WI38 (cell line): Measurements from ENCODE around the gene TMEM132D.

Source experiments
- H3K4me3 ChIP-seq: 2 replicates; pipeline ENCODE4 v1.5.1; 2011; ENCODE audit warnings: low read depth, mild to moderate bottlenecking, control low read depth, low read length
- TF ChIP-seq, protein P1 (sequence below): IDR thresholded peaks from 2 replicates; pipeline ENCODE4 v1.5.1; 2012; ENCODE audit warnings: low read depth, mild to moderate bottlenecking, control low read depth, low read length

The TMEM132D gene

DNA sequence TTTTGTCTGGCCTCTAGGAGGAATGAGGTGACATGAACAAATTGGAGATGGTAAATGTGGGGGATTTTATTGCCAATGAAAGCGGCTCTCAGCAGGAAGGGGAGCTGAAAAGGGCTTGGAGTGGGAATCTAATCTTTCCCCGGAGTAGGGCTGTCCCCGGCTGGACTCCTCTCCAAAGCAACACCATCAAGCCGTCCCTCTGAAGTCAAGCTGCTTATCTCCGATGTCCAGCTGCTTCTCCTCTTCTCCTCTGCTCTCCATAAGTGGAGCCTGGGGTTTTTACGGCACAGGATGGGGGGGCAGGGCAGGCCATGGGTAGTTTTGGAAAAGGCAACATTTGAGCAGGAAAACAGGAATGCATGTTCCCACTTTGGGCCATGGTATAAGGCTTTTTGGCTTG, 113.5 kb downstream of the TMEM132D start:
- TF ChIP-seq, protein P1, sequence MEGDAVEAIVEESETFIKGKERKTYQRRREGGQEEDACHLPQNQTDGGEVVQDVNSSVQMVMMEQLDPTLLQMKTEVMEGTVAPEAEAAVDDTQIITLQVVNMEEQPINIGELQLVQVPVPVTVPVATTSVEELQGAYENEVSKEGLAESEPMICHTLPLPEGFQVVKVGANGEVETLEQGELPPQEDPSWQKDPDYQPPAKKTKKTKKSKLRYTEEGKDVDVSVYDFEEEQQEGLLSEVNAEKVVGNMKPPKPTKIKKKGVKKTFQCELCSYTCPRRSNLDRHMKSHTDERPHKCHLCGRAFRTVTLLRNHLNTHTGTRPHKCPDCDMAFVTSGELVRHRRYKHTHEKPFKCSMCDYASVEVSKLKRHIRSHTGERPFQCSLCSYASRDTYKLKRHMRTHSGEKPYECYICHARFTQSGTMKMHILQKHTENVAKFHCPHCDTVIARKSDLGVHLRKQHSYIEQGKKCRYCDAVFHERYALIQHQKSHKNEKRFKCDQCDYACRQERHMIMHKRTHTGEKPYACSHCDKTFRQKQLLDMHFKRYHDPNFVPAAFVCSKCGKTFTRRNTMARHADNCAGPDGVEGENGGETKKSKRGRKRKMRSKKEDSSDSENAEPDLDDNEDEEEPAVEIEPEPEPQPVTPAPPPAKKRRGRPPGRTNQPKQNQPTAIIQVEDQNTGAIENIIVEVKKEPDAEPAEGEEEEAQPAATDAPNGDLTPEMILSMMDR, result no peak
- H3K4me3 ChIP-seq, result no peak overlapping the region

DNA sequence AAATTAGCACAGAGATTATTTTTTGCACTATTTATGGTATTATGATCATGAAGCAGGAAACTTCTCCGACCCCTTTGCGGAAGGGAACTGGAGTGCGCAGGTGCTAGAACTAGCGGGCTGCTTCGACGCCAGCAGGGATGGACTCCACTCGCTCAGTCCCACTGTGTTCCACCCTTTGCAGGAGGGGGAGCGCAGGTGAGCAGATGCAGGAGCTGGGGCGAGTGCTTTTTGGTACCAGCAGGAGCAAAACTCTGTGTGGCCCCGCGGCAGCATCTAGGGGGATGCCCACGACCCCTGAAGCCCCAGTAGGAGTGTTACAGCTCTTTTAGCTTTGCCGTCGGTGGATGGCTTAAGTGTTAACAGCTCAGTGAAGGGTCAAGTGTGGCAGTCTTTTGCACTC, 113.9 kb downstream of the TMEM132D start:
- TF ChIP-seq, protein P1, result no peak
- H3K4me3 ChIP-seq, result no peak overlapping the region

- H3K4me3 ChIP-seq, result no peak overlapping the region
- TF ChIP-seq, protein P1, result no peak
Observed at GRCh38 chr12:129788506-129789084, 115.2 kb downstream of the TMEM132D start.

DNA sequence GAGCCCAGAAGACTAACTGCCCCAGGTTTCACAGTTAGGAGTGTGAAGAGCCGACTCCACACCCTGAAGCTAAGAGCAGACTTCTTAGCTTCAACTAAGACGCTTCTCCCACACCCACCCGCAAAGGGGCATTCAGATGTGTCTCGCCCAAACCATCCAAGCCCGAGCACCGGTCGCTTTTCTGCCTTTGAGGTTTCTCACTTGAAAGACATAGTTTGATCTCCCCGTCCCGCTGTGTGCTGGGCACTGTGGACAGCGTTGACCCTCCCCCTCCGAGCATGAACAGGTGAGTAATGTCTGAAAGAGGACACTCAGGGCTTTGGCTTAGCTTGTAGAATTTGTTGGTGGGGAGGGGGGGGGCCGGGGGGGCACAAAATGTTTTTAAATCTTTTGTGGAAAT, 123.8 kb downstream of the TMEM132D start:
- H3K4me3 ChIP-seq, result no peak overlapping the region
- TF ChIP-seq, protein P1, result no peak

GRCh38 chr12:129779033-129779432, 124.8 kb downstream of the TMEM132D start:
- no peak overlapping the region for H3K4me3 ChIP-seq
- TF ChIP-seq, protein P1, result no peak

DNA sequence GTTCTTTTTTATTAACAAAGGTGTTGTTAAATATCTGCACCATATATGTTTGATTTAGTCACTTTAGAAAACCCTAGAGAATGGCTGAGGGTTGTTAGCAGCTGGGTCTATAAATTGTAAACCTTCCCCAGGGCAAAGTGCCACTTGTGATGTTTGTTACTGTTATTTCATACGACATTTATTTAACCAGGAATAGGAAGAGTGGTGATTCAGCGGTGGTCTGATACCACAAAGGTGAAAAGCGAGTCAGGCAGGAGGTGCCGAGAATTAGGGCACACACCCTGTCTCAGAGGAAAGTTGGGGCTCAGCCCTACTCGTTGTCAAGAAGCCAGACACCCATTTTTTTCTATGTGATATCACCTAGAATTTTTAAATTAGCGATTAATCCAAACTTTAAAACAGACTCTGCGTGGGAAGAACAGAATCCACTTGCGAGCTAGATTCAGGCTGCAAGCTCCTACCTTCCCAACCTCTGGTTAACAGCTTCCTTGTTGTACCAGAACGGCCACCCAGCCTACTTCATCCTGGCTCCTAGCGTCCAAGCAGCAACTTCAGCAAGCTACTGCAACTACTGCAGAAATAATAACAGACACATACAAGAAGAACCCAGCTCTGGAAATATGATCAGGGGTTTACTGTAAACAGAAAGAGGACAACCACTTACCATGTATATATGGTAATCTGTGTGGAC, 126.7 kb downstream of the TMEM132D start:
- TF ChIP-seq, protein P1, result no peak
- H3K4me3 ChIP-seq, result no peak overlapping the region
